ENCODE results near the gene SLCO3A1. TPM values are rescaled to one million over a fixed set of nuclear protein-coding genes. Genes with fewer than 3 reads are reported as not detected.

SLCO3A1 gene
- total RNA-seq, 1 experiment from 2014 or later = 10.1 TPM

DNA sequence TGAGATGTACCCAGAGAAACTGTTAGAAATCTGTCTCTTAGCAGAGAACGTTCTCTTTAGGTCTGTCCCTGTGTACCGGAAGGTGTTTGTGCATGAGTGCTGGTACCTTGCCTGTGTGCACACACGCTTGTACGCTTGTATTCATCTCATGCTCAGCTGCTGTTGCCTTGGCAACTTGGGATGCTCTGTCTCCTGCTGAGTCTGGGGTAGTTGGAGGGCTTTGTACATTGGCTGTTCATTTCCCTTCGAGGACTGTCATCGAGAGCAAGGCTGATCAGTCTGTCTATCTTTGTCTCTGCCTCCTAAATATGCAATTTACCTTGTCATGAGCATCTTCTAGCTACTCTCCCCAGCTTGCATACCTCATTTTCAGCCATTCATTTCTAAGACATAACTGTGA is 147.2 kb downstream of the SLCO3A1 start:
- Mint-ChIP-seq H3K27me3 (ENCODE audit: insufficient read depth, unreplicated experiment) (no peaks in the 10 kb centered on the region), H3K4me3 (ENCODE audit: unreplicated experiment) (no peak overlapping the region), H3K4me1 (ENCODE audit: insufficient read depth, unreplicated experiment) (no peaks in the 10 kb centered on the region), H3K9me3 (ENCODE audit: unreplicated experiment) (no peaks in the 10 kb centered on the region), H3K27ac (ENCODE audit: low read depth, unreplicated experiment) (no peak overlapping the region), H3K36me3 (ENCODE audit: insufficient read depth, unreplicated experiment) (no peaks in the 10 kb centered on the region)
- ChIA-PET POLR2A (no interaction called here), CTCF (no interaction called here)
- no TSS peak for BruUV-seq (replicated peaks)
- DNase-seq (ENCODE audit: unreplicated experiment) = no peak
- intact Hi-C loops (cut with micrococcal nuclease) = loop anchor here (1.0 kb wide), 1 partner anchor 23 kb away; no protein-coding TSS in a partner anchor
- TF ChIP-seq, protein P1, sequence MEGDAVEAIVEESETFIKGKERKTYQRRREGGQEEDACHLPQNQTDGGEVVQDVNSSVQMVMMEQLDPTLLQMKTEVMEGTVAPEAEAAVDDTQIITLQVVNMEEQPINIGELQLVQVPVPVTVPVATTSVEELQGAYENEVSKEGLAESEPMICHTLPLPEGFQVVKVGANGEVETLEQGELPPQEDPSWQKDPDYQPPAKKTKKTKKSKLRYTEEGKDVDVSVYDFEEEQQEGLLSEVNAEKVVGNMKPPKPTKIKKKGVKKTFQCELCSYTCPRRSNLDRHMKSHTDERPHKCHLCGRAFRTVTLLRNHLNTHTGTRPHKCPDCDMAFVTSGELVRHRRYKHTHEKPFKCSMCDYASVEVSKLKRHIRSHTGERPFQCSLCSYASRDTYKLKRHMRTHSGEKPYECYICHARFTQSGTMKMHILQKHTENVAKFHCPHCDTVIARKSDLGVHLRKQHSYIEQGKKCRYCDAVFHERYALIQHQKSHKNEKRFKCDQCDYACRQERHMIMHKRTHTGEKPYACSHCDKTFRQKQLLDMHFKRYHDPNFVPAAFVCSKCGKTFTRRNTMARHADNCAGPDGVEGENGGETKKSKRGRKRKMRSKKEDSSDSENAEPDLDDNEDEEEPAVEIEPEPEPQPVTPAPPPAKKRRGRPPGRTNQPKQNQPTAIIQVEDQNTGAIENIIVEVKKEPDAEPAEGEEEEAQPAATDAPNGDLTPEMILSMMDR (IDR thresholded peaks at IDR 0.05; ENCODE audit: unreplicated experiment) = no peak

- Mint-ChIP-seq H3K27me3 (ENCODE audit: insufficient read depth, unreplicated experiment) (no peaks in the 10 kb centered on the region), H3K36me3 (ENCODE audit: insufficient read depth, unreplicated experiment) (no peaks in the 10 kb centered on the region), H3K27ac (ENCODE audit: low read depth, unreplicated experiment) (no peak overlapping the region), H3K4me1 (ENCODE audit: insufficient read depth, unreplicated experiment) (no peaks in the 10 kb centered on the region), H3K4me3 (ENCODE audit: unreplicated experiment) (no peak overlapping the region), H3K9me3 (ENCODE audit: unreplicated experiment) (no peaks in the 10 kb centered on the region)
- no TSS peak for BruUV-seq (replicated peaks)
- DNase-seq (ENCODE audit: unreplicated experiment) = no peak
- TF ChIP-seq, protein P1 (IDR thresholded peaks at IDR 0.05; ENCODE audit: unreplicated experiment) = no peak
- intact Hi-C loops (cut with micrococcal nuclease) = no loop called here
- ChIA-PET POLR2A (interaction anchor here (0.6 kb wide), 1 partner anchor 928 kb away, joined by 3 read pairs; no protein-coding TSS in a partner anchor), CTCF (no interaction called here)
Observed at GRCh38 chr15:92001307-92001706, 147.8 kb downstream of the SLCO3A1 start.

DNA sequence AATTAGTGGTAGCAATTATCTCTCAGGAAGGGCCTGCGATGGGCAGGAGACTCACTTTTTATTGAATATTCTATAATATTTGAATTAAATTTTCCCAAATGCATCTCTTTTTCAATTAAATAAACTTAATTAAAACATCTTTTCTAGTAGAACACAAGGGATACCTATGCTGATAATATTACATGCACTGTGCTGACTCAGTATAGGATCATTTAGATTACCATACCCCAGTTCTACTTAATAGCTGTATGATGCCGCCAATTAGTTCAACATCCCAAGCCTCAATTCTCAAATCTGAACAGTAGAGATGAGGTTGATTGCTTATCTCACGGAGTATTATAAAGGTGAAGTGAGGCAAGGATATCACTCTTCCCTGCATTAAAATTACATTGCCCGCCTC is 149.2 kb downstream of the SLCO3A1 start:
- no TSS peak for BruUV-seq (replicated peaks)
- H3K4me1 Mint-ChIP-seq (ENCODE audit: insufficient read depth, unreplicated experiment) = no peaks in the 10 kb centered on the region
- no peak for DNase-seq (ENCODE audit: unreplicated experiment)
- POLR2A ChIA-PET = no interaction called here
- intact Hi-C loops (cut with micrococcal nuclease) = no loop called here
- CTCF ChIA-PET = no interaction called here
- H3K4me3 Mint-ChIP-seq (ENCODE audit: unreplicated experiment) = no peak overlapping the region
- no peak overlapping the region for H3K27ac Mint-ChIP-seq (ENCODE audit: low read depth, unreplicated experiment)
- no peaks in the 10 kb centered on the region for H3K27me3 Mint-ChIP-seq (ENCODE audit: insufficient read depth, unreplicated experiment)
- TF ChIP-seq, protein P1 (IDR thresholded peaks at IDR 0.05; ENCODE audit: unreplicated experiment) = no peak
- H3K9me3 Mint-ChIP-seq (ENCODE audit: unreplicated experiment) = no peaks in the 10 kb centered on the region
- H3K36me3 Mint-ChIP-seq (ENCODE audit: insufficient read depth, unreplicated experiment) = no peaks in the 10 kb centered on the region

DNA sequence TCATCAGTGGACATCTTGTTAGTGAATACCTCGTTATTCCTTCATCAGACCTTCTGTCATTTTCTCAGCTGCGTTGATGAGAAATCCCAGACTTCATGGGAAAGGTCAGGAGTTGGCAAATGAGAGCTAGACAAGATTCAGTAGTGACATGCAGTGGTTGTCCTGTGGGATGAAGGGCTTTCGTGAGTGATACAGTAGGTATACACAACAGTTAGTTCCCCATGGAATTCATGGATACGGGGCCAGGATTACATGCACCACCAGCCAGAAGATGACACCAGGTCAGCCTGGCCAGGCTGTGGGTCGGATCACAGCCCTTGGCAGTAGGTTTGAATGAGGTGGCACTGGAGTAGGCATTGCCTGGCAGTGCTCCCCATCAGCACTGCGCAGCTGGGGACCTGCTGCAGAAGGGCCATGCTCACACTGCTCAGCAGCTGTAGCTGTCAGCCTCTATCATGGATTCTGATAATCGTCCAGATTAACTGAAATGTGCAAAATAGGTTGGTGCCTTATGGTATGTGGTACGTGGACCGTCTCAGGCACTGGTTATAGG is 150.1 kb downstream of the SLCO3A1 start:
- Mint-ChIP-seq H3K27me3 (ENCODE audit: insufficient read depth, unreplicated experiment) (no peaks in the 10 kb centered on the region), H3K36me3 (ENCODE audit: insufficient read depth, unreplicated experiment) (no peaks in the 10 kb centered on the region), H3K4me3 (ENCODE audit: unreplicated experiment) (no peak overlapping the region), H3K4me1 (ENCODE audit: insufficient read depth, unreplicated experiment) (no peaks in the 10 kb centered on the region), H3K9me3 (ENCODE audit: unreplicated experiment) (no peaks in the 10 kb centered on the region), H3K27ac (ENCODE audit: low read depth, unreplicated experiment) (no peak overlapping the region)
- intact Hi-C loops (cut with micrococcal nuclease) = no loop called here
- CTCF ChIA-PET = interaction anchor here (0.8 to 1.2 kb wide), 2 partner anchors 74 to 139 kb away, joined by 3 read pairs; no protein-coding TSS in a partner anchor
- TF ChIP-seq, protein P1 (IDR thresholded peaks at IDR 0.05; ENCODE audit: unreplicated experiment) = no peak
- no peak for DNase-seq (ENCODE audit: unreplicated experiment)
- POLR2A ChIA-PET = no interaction called here
- no TSS peak for BruUV-seq (replicated peaks)
